Astrocyte of the spinal cord (primary cell): ENCODE data around the gene DOCK10.

Experiments
- DNase-seq: peaks from one replicate; pipeline ENCODE4 v3.0.0; 2011; ENCODE audit warnings: low read depth, low spot score
- H3K4me3 ChIP-seq: 2 replicates; pipeline ENCODE4 v1.5.1; 2011; ENCODE audit warnings: low read depth, mild to moderate bottlenecking, low read length, moderate library complexity
- in situ Hi-C: cut with HindIII; loops from 2 replicates; pipeline ENCODE4 v1.10.0; 2017; ENCODE audit warnings: low sequenced_read_pairs
- TF ChIP-seq, protein P1 (sequence below): IDR thresholded peaks from 2 replicates; pipeline ENCODE4 v1.5.1; 2012; ENCODE audit warnings: low read depth, mild to moderate bottlenecking, low read length, inconsistent platforms

DOCK10 gene

DNA sequence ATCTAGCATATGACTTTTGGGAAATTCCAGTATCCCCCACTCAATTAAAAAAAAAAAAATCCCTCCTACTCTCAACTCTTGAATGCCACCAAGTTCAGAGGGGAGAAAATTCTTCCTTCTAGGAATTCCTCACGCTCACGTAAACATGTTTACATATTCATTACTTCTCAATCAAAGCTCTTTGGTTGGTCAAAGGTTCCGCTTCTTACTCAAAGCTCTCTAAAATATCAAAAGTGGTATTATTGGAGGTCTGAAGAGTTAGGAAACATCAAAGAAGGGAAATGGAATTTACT, 4.1 kb downstream of the DOCK10 start:
- no peak for DNase-seq
- in situ Hi-C loops, result no loop called here
- TF ChIP-seq, protein P1, sequence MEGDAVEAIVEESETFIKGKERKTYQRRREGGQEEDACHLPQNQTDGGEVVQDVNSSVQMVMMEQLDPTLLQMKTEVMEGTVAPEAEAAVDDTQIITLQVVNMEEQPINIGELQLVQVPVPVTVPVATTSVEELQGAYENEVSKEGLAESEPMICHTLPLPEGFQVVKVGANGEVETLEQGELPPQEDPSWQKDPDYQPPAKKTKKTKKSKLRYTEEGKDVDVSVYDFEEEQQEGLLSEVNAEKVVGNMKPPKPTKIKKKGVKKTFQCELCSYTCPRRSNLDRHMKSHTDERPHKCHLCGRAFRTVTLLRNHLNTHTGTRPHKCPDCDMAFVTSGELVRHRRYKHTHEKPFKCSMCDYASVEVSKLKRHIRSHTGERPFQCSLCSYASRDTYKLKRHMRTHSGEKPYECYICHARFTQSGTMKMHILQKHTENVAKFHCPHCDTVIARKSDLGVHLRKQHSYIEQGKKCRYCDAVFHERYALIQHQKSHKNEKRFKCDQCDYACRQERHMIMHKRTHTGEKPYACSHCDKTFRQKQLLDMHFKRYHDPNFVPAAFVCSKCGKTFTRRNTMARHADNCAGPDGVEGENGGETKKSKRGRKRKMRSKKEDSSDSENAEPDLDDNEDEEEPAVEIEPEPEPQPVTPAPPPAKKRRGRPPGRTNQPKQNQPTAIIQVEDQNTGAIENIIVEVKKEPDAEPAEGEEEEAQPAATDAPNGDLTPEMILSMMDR, result no peak
- H3K4me3 ChIP-seq, result no peak overlapping the region

DNA sequence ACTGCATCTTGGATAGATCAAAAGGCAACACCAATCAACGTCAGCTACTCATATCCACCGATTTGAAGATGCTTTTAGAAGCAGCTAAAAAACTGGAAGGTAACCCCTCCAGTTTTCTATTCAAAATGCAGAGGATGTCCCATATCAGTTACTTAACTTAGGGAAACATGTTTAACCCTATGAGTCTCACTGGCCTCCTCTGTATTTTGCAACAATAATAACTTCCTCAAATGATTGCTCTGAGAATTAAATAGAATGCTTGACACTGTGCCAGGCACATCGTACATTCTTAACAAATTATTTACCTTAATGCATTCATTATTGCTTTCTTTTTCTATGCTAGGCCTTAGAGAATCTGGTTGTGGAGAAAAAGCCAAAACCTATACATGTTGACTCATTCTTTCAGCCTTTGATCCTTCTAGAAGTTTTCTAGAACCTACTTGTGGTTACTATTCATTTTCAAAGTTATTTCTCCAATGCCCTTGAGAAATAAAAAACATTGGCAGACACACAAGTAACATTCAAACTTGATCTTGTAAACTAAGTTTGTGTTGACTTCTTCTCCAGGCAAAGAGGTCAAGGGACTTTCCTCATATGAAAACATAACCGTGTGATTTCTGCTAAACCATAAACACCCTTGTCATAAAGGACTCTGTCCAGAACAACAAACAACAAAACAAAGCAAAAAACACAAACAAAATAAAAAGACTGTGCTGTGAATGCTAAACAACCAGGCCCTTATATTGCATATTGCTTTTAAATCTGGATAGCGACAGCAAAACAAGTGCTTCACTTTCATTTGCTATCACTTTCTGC, 4.6 kb downstream of the DOCK10 start:
- in situ Hi-C loops, result no loop called here
- TF ChIP-seq, protein P1, result no peak
- H3K4me3 ChIP-seq, result no peak overlapping the region
- peak; percentile 21 for DNase-seq

DNA sequence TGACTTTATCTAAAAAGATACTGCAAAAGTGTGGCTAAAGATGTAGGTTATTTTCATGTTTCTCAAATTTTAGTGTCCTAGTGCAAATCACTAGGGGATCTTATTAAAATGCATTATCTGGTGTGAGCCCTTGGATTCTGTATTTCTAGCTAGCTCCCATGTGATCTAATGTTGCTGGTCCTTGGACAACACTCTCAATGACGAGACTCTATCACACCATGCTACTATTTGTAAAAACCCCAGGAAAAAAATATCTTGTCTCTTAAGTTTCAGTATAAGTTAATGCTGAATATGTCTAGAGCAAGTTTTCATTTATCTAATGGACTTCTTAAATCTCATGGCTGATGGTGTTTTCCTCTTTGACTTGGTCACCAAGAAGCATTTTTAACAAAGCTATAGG, 5.8 kb downstream of the DOCK10 start:
- TF ChIP-seq, protein P1, result no peak
- in situ Hi-C loops, result no loop called here
- DNase-seq, result no peak
- no peak overlapping the region for H3K4me3 ChIP-seq

DNA sequence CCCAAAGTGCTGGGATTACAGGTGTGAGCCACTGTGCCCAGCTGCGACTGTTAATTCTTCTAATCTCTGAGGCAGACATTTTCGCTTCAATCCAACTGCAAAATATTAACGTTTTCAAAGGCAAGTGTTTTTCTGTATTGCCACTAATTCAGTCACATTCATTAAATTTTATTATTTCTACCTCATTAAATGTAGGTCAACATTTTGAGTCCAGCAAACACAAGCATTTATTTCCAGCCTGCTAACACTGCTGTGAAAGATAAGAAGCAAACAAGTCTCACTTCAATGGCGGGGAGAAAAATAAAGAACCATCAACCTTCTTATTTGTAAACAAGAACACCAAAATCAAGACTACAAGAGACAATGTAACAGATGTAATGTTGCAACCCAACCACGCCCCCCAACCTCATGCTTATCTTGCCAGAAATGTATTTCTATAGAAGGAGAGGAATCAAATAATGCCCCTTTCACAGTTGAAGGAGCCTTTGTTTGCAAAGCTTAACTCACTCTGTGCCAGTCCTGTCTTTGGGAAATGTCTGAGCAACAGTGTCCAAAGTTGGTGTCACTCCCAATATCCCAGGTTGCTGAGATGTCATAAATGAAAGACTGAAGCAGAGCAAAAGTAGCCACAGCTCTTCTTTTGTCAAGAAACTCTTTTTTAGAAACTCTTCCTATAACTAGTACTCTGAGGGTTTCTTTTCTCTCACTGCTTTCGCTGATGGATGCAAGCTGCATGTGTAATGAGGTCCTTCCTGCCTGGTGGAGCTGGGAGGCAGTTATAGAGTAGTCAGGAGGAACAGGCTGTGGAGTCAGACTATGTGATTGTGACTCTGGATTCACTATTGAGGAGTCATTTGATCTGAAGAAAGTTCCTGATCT, 8.6 kb downstream of the DOCK10 start:
- DNase-seq, result no peak
- in situ Hi-C loops, result no loop called here
- TF ChIP-seq, protein P1, result no peak
- no peak overlapping the region for H3K4me3 ChIP-seq

DNA sequence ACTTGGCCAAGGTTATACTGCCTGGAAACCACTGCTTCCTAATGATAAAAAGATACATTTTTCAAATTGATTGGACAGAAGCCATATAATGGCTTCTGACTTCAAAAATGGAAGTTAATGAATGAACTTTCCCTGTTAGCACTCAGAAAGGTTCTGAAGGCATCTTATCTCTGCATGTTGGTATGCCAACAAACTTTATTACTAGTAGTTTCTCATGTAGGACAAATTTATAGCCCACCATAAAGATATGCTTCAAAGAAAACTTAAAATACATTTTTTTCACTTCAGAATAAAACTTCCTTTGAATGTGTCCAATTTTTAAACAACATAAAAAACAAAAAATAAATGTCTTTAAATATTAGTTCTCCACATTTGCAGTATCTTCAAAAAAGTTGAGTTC, 10.0 kb downstream of the DOCK10 start:
- DNase-seq, result no peak
- TF ChIP-seq, protein P1, result no peak
- no peak overlapping the region for H3K4me3 ChIP-seq
- in situ Hi-C loops, result no loop called here

DNA sequence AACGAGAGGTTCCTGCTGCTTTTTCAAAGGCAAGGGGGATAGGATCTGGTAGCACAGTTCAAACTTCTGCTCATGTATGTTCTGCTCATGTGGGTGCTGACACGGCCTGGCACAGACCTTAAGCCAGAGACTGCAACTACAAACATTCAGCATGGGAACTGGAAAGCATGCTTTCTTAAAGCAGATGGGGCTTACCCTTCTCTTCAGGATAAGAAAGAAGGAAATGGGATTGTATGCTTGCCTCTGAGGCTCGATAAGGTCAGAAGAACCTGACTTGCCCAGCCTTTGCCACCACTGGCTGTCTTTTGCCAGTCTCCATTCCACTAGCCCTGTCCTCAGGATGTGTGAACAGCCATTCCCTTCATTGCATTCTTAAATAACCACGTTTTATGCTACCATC, 10.7 kb downstream of the DOCK10 start:
- TF ChIP-seq, protein P1, result no peak
- no peak for DNase-seq
- H3K4me3 ChIP-seq, result no peak overlapping the region
- in situ Hi-C loops, result no loop called here
